HG02973 (cell line): ENCODE data around the gene VASH1.

Source experiments
- ATAC-seq: cut with Tn5 transposase; IDR thresholded peaks from one replicate; pipeline ENCODE4 v1.9.1; 2021; ENCODE audit warnings: moderate library complexity; ENCODE audit not compliant: unreplicated experiment

The VASH1 gene

DNA sequence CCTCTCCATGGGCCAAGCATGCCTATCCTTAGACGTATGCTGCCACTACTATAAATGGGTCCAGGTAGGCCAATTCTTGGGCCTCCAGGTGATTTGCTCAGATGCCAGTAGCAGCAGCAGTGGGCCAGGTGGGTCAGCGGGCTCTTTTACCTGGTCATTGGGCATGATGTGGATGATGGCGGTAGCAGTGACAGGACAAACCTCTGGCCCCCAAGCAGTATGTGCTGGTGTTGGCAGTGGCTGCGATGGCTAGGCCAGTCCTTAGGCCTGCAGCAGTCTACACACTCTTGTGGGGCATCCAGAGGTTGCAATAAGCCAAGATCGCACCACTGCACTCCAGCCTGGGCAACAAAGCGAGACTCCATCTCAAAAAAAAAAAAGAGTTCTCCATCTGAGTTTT is 19.1 kb upstream of the VASH1 start:
- no peak for ATAC-seq

DNA sequence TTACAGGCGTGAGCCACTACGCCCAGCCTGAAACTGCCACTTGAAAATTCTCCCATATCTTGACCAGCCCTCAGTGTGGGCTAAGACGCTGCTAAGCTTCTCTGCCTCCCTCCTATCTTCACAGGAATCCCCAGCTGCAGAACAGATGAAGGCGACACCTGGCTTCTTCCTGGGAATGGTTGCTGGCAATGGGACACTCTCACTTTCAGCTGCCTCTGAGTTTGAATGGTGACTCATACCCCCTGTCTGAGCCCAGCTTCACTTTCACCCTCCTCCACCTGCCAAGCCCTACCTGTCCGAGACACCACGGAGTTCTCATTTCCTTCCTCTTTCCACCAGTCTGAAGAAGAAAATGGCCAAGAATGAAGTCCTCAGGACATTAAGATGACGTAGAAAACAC is 18.3 kb upstream of the VASH1 start:
- no peak for ATAC-seq

DNA sequence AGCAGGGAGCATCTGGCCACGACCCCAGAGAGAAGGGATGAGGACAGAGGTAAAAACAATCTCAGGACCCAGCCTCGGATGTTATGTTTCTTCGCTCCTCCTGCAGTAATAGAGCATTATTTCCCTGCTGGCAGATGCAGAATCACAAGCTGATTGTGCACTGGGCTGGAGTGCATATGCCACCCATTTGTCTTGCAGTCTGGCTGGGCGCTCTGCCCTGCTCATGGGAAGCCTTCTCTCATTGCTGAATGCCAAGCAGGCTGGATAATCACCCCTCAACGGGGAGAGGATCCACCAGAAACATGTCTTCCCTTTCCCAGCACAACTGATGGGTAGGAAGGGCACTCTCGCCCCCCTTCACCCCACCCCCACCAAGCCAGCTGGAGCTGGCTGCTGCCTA is 8.5 kb upstream of the VASH1 start:
- ATAC-seq = no peak

DNA sequence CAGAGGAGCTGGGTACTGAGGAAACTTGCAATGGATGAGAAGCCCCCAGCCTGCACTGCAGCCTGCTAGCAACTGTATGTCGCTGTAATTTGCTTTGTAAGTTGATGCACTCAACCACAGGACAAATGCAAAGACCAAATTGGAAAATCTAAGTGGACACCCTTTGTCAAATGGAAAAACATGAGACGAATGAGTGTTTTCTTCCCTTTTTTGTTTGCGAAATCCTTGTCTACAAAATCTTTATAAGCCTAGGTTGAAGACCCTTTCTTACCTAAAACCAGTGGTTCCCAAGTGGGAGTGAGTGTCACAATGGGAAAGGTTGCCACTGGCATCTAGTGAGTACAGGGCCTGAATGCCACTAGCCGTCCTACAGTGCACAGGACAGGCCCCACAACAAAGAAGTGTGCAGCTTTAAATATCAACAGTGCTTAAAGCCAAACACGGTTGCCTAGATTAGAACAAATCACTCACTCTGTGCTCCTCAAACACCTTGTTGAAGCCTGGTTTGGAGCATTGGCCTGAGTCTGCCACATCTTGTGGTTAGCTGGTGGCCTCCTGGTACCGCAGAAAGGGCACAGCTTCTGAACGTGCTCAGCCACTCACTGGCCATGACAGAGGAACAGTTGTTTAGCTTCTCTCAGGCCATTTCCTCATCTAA is 7.6 kb upstream of the VASH1 start:
- no peak for ATAC-seq

DNA sequence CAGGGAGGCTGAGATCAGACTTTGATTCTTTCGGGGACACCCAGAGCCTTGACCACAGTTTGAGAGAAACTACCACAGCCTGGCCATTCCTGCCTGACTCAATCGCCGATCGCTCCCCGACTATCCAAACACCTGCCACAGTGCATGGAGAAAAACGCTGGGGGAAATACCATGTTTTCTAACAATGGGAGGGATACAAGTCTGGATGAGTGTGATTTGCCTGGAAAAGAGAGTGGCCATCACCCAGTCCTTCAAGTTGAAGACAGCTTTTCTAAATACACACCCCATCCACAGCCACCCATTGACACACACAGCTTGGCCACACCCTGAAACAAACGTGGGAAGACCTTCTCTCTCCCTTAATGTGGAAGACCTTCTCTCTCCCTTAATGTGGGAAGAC is 6.7 kb upstream of the VASH1 start:
- ATAC-seq = no peak

DNA sequence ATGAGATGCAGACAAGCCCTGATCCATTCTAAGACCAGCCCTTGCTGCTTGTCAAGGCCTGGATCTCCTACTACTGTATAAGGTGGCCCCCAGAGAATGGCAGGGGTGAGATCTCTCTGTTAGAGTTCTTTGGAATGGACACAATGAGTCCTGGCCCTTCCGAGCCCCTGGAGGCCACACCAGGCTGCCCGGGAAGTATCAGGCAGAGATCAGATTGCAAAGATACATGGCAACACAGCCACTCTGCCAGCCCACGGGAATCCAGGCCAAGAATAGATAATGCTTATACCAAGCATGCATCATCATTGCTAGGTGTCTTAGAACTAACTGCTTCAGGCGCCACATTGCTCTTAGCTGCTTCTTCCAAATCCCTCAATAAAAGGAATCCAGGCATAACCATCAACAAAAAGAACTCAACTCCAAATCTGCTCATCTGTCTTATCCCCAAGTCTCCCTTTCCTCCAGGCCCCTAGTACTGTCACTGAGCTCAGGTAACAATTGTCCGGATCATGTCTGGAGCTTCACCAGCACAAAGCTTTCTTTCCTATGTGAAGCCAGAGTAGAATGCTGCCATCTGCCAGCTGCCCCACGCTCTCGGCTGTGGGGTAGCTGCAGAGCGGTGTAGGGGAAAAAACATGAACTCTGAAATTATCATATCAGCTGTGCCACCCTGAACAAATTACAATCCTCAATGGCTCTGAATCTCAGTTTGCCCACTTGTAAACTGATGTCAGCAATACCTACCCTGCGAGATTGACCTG is 5.5 kb upstream of the VASH1 start:
- no peak for ATAC-seq

DNA sequence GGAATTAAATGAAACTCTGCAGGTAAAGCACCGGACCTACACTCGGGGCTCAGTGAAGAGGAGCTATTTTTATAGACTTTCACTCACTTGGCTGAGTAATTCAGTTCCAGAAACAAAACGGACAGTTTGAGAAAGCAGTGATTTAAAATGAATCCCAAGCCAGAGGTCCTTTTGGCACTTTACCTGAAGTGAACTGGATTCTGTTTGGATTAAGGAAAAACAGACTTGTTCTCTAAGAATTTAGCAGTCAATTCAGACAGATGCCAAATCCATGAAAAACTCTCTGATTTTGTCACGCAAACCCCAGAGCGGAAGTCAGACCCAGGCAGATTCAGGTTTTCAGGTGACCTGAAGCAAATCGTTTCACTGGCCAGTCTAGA is 4.9 kb upstream of the VASH1 start:
- ATAC-seq = no peak

DNA sequence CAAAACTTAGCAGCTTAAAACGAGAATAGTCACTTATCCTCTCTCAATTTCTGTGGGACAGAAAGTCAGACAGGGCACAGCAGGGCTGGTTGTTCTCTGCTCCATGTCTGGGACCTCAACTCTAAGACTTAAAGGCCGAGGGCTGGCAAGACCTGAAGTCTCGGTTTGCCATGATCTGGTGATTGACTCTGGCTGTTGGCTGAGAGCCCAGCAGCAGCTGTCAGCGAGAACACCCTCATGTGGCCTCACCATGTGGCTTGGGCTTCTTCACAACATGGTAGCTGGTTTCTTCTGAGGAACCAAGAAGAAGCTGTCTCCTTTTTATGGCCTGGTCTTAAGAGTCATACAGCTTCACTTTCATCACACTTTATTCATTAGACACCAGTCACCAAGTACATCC is 1.7 kb upstream of the VASH1 start:
- no peak for ATAC-seq

DNA sequence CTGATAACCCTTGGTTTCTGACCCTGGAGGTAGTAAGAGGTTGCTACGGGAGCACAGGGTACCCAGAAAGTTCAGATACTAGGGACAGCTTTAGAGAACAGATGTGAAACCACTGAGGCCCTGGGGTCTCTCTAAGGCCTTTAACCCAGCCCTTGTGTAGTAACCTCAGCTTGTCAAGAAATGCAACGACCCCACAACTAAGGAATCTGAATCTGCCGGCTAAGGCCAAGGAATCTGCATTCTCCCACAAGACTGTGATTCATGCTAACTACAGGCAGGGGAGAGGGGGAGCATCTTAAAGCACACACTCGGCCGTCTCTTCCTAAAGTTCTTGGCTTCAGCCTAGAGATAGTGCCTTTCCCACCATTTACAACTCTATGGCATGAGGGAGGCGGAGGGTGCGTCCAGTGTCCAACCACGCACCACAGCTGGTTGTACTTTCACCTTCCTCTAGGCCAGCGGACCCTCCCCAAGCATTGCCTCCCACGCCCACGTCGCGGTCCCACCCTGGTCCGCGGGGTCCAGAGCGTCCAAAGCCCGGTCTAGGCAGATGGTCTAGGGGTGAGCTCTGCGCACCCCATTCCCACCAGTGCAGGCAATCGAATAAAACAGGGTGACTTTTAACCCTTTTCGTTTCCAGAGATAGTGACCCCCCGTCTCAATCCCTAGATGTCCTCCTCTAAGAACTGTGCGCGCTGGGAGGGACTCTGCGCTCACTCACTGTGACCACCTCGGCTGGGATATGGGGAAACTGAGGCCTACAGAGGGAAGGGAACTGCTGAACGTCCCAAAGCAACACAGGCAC is 735 bp upstream of the VASH1 start:
- no peak for ATAC-seq

DNA sequence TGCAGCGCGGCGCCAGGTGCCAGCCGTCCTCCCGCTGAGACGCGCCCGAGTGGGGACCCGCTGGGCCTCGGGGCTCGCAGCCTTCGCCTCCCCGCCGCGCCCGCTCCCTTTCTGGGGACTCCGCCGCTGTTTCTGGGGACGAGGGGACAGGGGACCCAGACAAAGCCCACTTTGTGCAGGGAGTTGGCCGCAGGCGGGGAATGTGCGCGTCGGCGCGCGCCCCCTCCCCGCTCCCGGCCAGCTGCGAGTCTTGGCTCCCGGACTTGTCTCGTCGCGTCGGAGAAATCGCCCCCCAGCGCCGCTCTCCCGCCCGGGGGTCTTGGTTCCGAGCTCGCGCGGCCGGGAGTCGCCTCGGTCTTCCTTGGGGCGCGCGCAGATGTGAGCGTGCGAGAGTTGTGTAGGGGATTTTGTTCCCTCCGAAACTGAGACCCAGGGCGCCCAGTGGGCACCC is 717 bp downstream of the VASH1 start:
- no peak for ATAC-seq

DNA sequence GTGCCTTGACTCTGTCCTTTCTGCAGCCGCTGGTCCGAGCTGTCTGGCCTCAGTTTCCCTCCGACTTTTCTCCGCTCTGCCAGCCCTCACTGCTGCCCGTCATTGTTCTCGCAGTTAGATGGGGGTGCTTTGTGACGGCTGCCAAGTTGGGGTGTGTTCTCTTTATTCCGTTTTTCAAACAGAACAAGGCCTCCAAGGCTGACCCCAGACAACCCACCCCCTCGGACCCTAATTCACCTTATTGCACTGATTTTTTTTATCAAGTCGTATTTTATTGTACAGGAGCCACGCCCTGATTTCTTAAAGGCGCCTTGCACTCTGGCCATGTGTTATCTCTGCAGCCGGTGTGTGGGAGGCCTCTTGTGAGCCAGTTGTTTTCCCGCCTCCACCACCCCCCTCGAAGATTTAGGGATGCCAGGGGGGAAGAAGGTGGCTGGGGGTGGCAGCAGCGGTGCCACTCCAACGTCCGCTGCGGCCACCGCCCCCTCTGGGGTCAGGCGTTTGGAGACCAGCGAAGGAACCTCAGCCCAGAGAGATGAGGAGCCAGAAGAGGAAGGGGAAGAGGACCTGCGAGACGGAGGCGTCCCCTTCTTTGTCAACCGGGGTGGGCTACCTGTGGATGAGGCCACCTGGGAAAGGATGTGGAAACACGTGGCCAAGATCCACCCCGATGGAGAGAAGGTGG is 1.3 kb downstream of the VASH1 start:
- ATAC-seq = no peak

DNA sequence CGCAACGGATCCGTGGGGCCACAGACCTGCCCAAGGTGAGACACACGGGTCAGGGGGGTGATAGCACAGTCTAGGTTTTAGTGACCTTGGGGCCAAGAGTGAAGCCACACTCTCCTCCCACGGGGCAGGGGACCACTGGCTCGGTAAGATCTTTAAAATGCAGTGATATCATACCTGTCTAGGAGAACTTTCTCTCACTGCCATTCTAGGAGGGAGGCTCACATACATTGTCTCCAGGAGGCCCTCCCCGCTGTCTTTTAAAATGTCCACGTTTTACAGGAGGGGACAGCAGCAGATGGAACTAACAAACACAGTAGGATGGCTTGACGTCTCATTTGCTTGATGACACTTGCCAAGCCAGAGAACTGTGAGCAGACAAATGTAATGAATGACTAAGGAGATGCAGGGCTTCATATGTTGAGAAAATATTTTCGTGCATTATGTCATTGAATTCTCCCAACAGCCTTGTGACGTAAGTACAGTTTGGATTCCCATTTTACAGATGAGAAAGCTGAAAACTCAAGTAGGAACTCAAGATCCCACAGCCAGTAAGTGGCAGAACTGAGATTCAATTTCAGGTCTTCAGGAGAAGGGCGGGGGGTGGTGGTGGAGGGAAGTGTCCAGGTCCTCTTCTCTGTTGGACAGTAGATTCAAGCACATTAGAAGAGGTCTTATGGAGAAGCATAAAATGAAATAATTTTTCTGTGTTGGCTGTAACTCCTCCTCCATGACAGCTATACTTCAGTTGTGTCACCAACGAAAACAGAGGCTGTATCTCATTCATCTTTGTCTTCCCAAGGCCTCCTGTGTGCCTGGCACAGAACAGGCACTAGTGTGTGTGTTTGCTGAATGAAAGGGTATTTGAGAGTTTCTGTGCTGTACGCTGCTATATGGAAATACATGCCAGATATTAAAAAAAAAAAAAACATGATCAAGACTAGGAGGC is 2.1 kb downstream of the VASH1 start:
- ATAC-seq = no peak

DNA sequence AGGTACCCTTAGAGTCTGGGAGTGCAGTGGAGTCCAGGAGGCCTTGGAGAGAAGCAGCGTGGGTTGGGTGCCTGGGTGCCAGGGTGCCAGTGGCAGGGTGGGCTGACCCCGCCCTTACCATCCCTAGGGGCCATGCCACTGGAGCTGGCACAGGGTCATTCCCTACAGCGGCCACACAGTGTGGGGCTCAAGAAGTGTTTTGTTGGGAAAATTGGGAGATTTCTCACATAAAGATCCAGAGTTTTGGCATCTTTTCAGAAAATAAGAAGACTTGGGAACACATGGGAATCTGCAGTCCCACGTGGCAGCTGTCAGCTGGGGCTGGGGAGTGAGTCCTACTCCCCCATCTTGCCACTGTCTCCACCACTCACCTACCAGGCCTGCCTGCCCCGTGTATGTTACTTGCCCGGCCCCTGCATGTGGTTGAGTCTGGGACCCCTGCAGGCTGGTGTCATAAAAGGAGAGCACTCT is 4.2 kb downstream of the VASH1 start:
- ATAC-seq = no peak

DNA sequence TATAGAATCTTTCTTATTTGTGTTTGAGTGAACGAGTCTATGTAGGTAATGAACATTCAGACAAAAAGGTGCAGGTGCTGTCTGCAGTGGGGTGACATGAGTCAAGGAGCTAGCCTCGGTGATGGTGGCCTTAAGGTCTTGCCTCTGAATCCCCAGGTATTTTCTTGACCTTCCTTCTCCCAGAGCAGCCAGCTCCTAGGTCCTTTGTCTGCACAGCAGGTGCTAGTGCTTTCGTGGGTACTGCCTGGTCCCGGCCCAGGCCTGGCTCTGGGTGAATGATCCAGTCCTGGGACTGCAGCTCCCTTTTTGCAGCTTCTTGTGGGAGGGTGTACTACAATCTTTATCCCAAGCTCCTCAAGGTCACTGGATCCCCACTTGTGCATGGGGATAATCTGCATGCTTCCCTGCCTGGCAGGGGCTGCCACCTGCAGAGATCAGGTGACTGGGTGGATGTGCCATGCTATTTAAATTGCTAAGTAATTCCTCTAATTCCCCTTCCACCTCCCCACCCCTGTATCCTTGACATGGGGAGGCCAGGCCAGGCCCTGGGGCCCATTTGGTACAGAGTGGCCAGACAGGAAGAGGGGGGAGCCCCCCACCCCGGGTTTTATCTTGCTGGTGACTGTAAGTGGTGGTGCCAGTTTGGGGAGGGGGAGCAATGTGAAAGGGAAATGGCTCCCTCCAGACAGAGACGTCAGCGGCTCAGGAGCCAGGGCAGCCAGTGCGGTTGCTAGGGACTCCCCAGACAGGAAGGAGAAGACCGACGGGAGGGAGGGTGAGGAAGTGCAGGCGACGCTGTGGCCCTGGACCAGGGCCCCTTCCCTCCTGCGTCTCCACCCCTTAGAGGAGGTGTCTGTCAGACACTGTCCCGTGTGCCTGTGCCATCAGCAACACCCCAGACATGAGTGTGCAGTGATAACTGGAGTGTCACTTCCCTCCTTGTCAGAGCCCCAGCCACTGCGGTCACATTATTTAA is 6.7 kb downstream of the VASH1 start:
- ATAC-seq = peak; percentile 78

DNA sequence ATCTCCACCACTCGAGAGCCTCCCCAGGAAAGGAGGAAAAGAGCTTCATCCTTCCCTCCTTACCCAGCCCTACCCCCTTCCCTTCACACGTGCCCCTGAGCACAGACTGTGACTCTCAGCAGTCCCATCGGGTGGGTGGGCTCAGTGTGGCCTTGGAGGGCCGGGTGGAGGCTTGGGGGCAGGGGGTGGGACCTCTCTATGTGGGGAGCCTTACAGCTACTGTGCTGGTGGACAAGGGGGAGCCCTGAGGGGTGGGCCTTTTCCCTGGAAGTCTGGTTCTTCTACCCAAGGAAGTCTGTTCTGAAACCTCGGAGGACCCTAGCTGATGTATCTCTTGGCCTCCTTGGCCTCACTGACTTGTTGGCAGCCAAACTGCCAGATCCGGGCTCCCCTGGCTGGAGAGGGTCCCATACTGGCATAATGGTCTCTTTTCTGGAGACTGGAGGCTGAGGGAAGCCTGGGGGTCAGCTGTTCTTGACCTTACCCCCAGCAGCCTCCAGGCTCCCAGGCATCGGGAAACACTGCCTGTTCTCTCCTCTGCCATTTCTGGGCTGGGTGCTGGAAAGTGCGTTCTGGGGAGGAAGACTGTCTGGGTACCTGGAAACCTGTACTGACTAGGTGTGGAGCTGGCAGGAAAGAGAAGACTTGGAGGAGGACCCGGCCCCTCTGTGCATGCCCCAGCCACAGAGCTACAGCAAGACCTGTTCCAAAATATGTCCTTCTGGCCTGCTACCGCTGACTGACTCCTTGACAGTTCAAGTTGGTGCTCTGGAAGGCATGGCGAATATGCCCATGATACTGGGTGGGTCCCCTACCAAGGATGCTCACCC is 7.6 kb downstream of the VASH1 start:
- no peak for ATAC-seq

DNA sequence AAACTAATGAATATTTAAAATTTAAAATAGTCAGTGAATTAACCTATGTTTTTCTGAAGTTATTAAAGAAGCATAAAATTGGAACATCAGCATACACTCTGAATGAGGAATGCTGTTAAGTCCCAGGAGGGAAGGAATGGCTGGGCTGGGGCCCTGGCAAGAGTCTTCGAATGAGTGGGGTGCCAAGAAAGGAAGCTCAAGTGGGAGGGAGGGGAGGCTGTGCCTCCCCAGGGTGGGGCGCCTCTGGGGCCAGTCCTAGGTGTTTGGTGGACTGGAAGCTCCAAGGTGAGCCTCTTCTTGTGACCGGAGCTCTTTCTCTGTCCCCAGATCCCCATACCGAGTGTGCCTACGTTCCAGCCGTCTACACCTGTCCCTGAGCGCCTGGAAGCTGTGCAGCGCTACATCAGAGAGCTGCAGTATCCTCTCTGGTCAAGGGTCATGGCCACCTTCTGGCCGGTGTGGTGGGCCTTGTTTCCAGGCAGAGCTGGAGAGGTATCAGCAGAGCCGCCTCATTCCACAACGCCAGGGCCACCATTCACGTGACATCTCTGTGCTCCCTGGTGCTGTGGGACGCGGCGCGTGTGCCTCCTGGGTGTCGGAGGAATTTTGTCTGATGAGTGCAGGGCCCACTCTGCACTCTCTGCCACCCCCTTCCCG is 8.5 kb downstream of the VASH1 start:
- ATAC-seq = no peak
